Right lobe of liver (tissue), 4 donors: ENCODE results near the gene ALPL.

ENCODE experiments used
- CTCF ChIP-seq, 4 donors: fragments of 200-600 bp in 3 of 4; fragments of 450-650 bp in 1 of 4; IDR thresholded peaks; one replicate each; pipeline versions ENCODE4 v1.5.1 to v1.8.0; 2016 to 2022; ENCODE audit warnings: antibody characterized with exemption in 4 of 4, mild to moderate bottlenecking in 2 of 4
- POLR2A ChIP-seq: fragments of 450-650 bp; IDR thresholded peaks from one replicate; pipeline ENCODE4 v1.6.1; 2017; ENCODE audit warnings: antibody characterized with exemption, mild to moderate bottlenecking
- donor health status: DM: no; HTN: no; CAD: no.
- donor health status: DM: no; HTN: no; CAD: no.
- donor health status: DM: no; HTN: yes; CAD: no.

GRCh38 chr1:21598904-21599303 is 89.7 kb downstream of the ALPL start:
- TF ChIP-seq POLR2A (no peak), CTCF (IDR thresholded peaks at IDR 0.05) (no peak)
